ENCODE data around the gene CPTP.

Gene CPTP

DNA sequence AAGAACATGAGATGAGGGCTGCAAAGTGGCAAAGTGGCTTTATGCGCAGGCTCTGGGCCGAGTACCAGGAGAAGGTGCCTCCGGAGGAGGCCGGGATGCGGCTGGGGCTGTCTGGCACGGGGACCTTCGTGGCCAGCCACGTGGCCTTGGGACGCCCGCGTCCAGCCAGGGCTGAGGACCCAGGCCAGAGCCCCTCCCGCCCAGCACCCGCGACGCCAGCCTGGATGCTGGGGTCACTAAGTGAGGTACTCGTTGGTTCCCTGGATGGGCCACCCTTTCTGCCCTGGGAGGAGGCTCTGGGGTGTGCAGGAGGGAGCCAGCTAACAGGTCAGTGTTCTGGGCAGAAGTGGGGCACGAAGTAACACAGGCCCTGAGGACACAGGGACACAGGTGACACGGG, 31.8 kb upstream of the CPTP start:
- DNase-seq = no peak

GRCh38 chr1:1293263-1294249, 31.0 kb upstream of the CPTP start:
- DNase-seq = no peak

DNA sequence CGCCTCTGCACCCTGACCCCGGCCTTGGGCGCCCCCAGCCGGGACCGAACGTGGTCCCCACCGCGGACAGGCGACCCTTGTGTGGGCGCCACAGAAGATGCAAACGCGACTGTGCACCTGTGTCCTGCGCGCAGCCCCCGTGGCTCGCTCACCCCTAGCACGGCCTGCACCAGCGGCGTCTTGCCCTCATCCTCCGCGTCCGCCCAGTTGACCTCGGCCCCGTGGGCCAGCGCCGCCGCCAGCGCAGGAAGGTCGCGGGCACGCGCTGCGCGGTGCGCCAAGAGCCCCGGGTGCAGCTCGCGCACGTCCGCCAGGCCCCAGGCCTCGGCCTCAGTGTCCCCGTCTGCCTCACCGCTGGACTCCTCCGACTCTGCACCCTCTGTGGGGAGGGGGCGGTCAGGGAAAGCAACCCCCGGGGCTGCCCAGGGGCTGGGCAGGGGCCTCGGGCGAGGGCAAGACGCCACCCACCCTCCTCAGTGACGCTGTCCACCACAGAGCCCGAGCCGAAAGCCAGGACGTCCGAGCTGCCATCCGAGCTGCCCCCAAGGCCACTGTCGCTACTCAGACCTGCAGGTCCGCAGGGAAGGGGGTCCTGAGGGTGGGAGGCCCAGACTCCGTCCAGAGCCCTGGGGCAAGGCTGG, 30.2 kb upstream of the CPTP start:
- DNase-seq = no peak

DNA sequence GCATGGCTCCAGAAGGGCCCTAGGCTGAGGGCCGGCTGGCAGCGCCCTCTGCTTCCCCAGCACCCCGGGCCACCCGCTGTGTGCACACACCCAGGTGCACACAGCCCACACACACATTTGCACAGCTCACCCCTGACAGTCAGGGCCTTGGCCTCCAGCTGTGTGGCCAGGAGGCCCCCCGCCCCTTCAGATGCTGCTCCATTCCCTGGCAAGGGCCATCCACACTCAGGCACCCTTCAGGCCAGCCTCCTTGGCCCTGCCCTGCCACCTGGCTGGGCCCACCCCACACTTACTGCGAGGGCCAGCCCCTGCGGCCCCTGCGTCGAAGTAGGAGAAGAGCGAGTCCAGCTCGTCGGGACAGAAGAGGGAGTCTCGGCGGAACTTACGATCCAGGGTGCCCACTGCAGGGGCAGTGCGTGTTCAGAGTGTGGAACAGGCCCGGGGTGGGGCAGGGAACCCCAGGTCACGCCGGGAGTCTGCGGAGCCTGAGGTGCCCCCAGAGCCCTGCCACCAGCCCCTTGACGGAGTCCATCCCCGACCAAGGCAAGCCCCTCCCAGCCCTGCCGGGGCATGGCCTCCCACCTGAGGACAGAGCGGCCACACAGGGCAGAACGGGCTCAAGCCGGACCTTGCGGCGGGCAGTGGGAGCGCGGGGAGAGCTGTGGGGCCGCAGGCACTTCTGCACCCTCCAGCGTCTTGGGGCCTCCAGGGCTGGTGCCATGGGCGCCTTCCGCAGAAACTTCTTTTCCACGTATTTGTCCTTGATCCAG, 29.3 kb upstream of the CPTP start:
- DNase-seq = no peak

DNA sequence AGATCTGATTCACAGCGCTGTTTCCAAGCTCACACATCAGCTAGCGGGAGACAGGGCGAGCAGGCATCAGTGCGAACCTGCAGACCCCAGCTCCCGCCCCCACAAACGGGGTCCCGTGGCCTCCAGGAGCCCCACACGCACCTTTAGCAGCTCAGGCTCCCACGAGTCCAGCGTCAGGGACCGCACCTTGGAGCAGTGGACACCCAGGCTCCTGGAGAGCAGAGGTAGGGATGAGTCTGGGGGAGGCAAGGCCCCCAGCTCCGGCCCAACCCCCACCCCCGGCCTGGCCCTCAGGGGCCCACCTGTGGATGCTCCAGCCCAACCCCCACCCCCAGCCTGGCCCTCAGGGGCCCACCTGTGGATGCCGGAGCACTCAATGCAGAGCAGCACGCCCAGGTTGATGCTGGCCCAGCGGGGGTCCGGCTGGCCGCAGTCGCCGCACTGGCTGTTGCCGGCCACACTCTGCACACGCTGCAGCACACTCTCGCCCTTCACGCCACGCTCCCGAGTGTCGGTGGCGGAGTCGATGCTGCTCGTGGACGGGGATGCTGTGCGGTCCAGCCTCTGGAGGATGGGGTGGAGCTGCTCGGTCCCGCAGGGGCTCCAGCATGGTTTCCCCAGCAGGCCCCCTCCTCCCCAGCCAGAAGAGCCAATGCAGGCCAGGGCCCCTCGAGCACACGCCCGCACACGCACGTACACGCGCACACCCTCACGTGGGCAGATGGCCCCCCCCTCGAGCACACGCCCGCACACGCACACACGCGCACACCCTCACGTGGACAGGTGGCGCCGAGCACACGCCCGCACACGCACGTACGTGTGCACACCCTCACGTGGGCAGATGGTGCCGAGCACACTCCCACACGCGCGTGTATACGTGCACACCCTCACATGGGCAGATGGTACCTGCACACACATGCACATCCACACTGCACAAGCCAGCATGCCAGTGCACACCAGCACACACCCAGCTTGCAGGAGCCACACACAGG, 28.2 kb upstream of the CPTP start:
- DNase-seq = no peak

DNA sequence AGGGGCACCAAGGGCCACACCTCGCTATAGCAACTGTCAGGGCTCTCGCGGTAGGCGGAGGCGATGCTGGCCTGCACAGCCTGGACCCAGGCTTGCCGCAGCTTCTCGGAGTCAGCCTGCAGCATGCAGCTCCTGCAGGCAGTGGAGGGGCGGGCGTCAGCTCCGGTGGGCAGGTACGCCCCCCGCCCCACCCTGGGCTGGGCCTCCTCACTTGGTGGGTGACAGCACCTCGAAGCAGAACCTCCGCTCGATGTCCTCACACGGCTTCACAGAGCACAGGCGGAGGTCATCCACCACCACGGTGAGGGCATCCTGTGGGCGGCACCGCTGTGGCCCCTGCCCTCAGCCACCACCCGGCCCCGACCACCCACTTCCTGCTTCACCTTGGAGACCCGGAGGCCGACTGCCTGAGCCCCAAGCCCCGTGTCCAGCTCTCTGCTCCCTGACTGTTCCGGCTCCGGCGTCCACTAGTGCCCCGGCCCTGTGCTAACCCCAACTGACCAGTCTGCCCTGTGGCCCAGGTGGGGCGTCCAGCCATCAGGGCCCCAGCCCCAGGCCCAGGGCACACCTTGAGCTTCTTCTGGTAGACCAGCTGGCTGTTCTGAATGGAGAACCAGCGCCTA, 26.7 kb upstream of the CPTP start:
- DNase-seq = no peak

- DNase-seq = no peak
Observed at GRCh38 chr1:1298861-1299685, 25.5 kb upstream of the CPTP start.

DNA sequence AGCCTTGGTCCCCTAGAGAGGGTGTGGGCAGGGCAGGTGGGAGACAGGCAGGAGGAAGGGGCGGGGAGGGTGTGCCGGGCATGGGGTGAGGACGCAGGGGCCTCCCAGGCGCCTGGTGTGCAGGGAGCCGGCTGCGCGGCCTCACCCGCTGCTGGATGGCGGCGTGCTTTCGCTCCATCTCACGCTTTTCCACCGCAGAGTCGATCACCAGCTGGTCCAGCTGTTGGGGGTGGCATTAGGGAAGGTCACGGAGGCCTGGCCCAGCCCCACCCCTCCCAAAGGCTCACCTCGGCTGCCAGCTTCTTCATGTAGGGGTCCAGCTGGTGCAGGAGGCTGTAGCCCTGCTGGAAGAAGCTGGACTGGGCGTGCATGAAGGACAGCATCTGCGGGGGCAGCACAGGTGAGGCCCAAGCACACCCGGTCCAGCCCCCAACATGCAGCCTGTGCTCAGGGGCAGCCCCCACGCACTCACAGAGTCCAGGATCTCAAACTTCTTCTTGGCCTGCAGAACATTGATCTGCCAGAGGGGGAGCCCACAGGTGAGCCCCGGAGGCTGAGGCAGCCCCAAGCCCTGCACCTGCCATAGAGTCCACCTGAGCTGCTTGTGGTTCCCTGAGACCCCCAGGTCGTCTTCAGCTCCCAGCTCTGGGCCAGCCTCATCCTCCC, 24.8 kb upstream of the CPTP start:
- DNase-seq = no peak

DNA sequence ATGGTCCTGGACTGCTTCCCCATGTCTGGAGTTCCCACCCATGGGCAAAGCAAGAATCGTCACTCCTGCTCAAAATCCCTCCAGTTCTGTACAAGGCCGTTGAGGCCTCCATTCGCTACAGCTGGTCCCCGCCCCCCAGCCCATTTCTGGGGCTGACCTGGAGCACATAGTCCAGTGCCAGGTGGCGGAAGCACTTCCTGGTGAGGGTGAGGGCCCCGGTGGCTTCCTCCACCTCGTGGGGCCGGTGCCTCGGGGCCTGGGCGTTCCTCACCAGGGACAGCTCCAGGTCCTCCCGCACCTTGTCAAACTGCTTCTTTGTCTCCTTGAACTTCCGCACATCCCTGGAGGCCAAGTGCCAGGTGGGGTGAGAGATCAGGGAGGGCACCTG, 24.3 kb upstream of the CPTP start:
- DNase-seq = no peak

DNA sequence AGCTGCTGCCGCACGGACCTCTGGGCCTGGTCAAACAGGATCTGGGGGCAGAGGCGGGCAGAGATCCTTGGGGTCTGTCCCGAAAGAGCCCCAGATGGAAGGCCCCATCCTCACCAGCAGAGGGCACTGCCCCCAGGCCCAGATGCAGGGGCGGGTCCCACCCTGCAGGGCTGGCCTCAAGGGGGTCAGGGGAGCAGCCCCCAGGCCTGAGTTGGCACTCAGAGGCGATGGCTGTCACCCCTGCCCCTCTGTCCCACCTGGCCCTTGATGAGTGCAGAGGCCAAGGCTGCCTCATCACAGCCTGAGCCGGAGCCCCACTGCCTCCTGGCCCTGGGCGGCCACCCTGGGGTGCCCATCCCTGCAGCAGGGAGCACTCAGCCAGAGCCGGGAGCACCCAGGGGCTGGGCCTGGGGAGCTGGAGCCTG, 22.6 kb upstream of the CPTP start:
- DNase-seq = no peak

- DNase-seq = no peak
Observed at GRCh38 chr1:1302951-1303509, 21.6 kb upstream of the CPTP start.

GRCh38 chr1:1303736-1304135, 20.9 kb upstream of the CPTP start:
- DNase-seq = no peak

DNA sequence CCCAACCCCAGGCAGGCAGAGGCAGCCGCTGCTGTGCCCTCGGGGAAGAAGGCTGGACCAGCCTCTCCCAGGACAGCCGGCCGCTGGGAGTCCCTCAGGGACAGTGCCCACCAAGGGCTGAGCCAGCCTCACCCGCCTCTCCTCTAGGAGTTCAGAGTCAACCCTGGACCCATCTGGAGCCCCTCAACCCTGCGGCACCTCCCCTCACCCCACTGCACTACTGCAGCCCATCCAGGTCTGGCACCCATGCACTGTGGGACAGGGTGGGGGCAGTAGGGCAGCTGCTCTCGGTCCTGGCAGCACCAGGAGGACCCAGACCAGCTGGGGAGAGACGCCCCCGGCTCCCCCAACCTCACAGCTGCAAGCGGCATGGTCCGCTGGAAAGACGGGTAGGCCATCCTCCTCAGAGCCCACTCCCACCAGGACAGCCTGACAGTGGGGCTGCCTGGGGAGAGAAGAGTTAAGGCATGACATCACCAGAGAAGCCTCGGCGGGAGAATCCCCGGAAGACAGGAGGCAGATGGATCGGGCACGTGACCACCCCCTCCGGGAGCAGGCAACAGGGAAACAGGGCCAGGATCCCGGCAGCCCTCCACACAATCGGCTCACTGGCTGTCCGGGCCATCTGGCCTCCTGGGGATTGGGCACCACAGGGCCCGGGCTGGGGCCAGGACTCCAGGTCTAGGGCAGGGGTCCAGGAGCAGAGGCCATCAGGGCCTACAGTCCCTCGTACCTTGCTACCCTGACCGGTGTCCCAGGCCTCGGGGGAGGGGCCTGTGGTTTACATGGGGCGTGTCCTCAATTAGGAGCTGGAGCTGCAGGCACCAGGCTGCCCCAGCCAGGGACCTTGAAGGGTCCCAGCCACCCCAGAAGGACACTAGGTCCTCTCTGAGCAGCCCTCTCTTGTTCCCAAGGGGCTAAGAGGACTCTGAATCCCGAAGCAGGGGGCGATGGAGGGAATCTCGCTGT, 20.0 kb upstream of the CPTP start:
- no peak for DNase-seq

GRCh38 chr1:1305300-1306069, 19.1 kb upstream of the CPTP start:
- peak; percentile 70 to 74 for DNase-seq

GRCh38 chr1:1306070-1306660, 18.4 kb upstream of the CPTP start:
- DNase-seq = no peak

GRCh38 chr1:1306661-1307260, 17.8 kb upstream of the CPTP start:
- DNase-seq = no peak

All from stimulated activated CD4-positive, alpha-beta T cell treated with anti-CD3 and anti-CD28 coated beads, Interleukin-2, amount 100 ng/mL, for 24 hours (primary cell).